T-cell (primary cell): Measurements from ENCODE around the gene DPP6. TPM values are rescaled to one million over a fixed set of nuclear protein-coding genes. Genes with fewer than 3 reads are reported as not detected.

ENCODE experiments used
- ATAC-seq, 4 experiments: fragments of 200-7000 bp in 3 of 4; fragments of 150-1000 bp in 1 of 4; cut with Tn5 transposase; replicated peaks in 1 of 4; 1 replicate in 3 of 4; 2 replicates in 1 of 4; pipeline ENCODE4 v1.10.0; 2021; ENCODE audit warnings: moderate library complexity in 3 of 4, mild to moderate bottlenecking in 2 of 4, moderate number of reproducible peaks in 1 of 4
- CTCF ChIA-PET, 2 donors: fragments of 300-600 bp; sonication (Branson Sonifier 250); formaldehyde crosslinking; loops; one replicate each; lab custom pipeline; 2022; ENCODE audit warnings: antibody characterized with exemption in 2 of 2; lab: Charles Lee
- POLR2A ChIA-PET, 2 donors: fragments of 300-600 bp; sonication (Branson Sonifier 250); formaldehyde crosslinking; loops; one replicate each; lab custom pipeline; 2022; ENCODE audit warnings: antibody characterized with exemption in 2 of 2; lab: Charles Lee
- DNase-seq, 35 experiments: peaks; one replicate each; pipeline versions ENCODE4 v3.0.0 to v3.0.0-alpha.2; 2013 to 2023
- H3K27ac ChIP-seq: one replicate; pipeline ENCODE4 v1.5.1; 2013; ENCODE audit warnings: low read length
- H3K27me3 ChIP-seq, 2 experiments: replicated peaks in 1 of 2; 1 replicate in 1 of 2; 2 replicates in 1 of 2; pipeline versions ENCODE4 v1.6.1 to v1.7.0; 2013; ENCODE audit warnings: low read length in 1 of 2, mixed read lengths in 1 of 2; ENCODE audit not compliant: control insufficient read depth in 2 of 2, insufficient read depth in 2 of 2; ENCODE audit errors: extremely low read depth in 1 of 2
- H3K36me3 ChIP-seq, 2 donors: 1 replicate in 1 of 2; 2 replicates in 1 of 2; pipeline versions ENCODE4 v1.6.1 to v1.7.0; 2013; ENCODE audit warnings: low read length in 1 of 2; ENCODE audit not compliant: control insufficient read depth in 2 of 2, insufficient read depth in 1 of 2; ENCODE audit errors: extremely low read depth in 1 of 2
- H3K4me1 ChIP-seq, 2 experiments: 1 replicate in 1 of 2; 2 replicates in 1 of 2; pipeline versions ENCODE4 v1.6.1 to v1.7.0; 2013; ENCODE audit warnings: low read length in 2 of 2, mixed read lengths in 1 of 2; ENCODE audit not compliant: insufficient read depth in 2 of 2, control insufficient read depth in 1 of 2; ENCODE audit errors: extremely low read depth in 1 of 2
- H3K4me3 ChIP-seq, 2 donors: 1 replicate in 1 of 2; 2 replicates in 1 of 2; pipeline versions ENCODE4 v1.5.1 to v1.7.0; 2013; ENCODE audit warnings: mild to moderate bottlenecking in 2 of 2, low read length in 1 of 2, moderate library complexity in 1 of 2; ENCODE audit not compliant: control insufficient read depth in 1 of 2; ENCODE audit errors: extremely low read depth in 1 of 2
- H3K9me3 ChIP-seq: 2 replicates; pipeline ENCODE4 v1.7.0; 2013
- H3K27ac Mint-ChIP-seq, 2 donors: one replicate each; pipeline ENCODE4 v1.8.0; 2020 to 2021; ENCODE audit warnings: mild to moderate bottlenecking in 2 of 2, mixed read lengths in 2 of 2
- H3K27me3 Mint-ChIP-seq, 2 donors: one replicate each; pipeline ENCODE4 v1.8.0; 2021 to 2022; ENCODE audit warnings: mixed read lengths in 2 of 2
- H3K36me3 Mint-ChIP-seq: one replicate; pipeline ENCODE4 v1.8.0; 2021; ENCODE audit warnings: mixed read lengths
- H3K4me1 Mint-ChIP-seq, 3 donors: one replicate each; pipeline ENCODE4 v1.8.0; 2020 to 2022; ENCODE audit warnings: mixed read lengths in 3 of 3, mild to moderate bottlenecking in 1 of 3
- H3K4me3 Mint-ChIP-seq, 3 donors: one replicate each; pipeline ENCODE4 v1.8.0; 2020 to 2022; ENCODE audit warnings: mild to moderate bottlenecking in 3 of 3, mixed read lengths in 3 of 3, moderate library complexity in 3 of 3
- H3K9me3 Mint-ChIP-seq, 3 donors: one replicate each; pipeline ENCODE4 v1.8.0; 2020 to 2022; ENCODE audit warnings: mixed read lengths in 3 of 3
- WGBS: methylation state at CpG from one replicate; pipeline ENCODE4 v1.1.5; 2013; ENCODE audit warnings: missing lambda C conversion rate; ENCODE audit not compliant: insufficient coverage; 5-methylcytosine and 5-hydroxymethylcytosine counted together
- total RNA-seq, 35 experiments: library from RNA in 6 of 35; stranded (reverse) in 6 of 35; fragments of 120-200 nt in 1 of 35; gene quantifications; one replicate each; pipeline versions ENCODE4 v1.2.1 to v1.2.4 and lab custom pipeline; 2013 to 2026

DPP6 gene
- total RNA-seq, 5 donors from 2014 or later (not counting 1 experiment from before 2014, with no cell fraction given), result not detected

DNA sequence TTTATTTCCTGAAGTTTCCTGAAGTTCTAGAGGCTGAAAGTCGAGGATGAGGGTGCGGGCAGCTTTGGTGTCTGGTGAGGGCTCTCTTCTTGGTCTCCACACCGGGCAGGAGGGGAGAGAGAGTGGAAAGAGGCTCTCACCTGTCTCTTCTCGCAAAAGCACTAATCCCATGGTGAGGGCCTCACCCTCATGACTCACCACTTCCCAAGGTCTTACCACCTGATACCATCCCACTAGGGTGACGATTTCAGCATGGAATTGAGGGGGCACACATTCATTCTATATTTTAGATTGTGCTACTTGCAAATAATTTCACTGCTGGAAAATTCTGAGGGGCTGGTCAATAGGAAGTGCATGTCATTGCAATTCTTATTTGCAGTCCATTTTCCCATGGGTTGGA lies 292.9 kb downstream of the DPP6 start:
- Mint-ChIP-seq H3K27ac (no peak overlapping the region), H3K36me3 (no peaks in the 10 kb centered on the region), H3K4me1 (no peaks in the 10 kb centered on the region), H3K27me3 (no peaks in the 10 kb centered on the region), H3K4me3 (no peak overlapping the region), H3K9me3 (peaks cover 0 to 13% (median 6%) of the 10 kb centered on the region in 3 donors)
- no CpG with 5 or more reads among the region's 5 CpGs for WGBS
- Histone ChIP-seq H3K27me3 (no peaks in the 10 kb centered on the region), H3K4me1 (no peaks in the 10 kb centered on the region), H3K36me3 (no peaks in the 10 kb centered on the region), H3K9me3 (no peaks in the 10 kb centered on the region), H3K4me3 (no peak overlapping the region), H3K27ac (no peak overlapping the region)
- ChIA-PET POLR2A (no interaction called here), CTCF (no interaction called here)
- DNase-seq (no peak), ATAC-seq (no peak)

- Histone ChIP-seq H3K4me3 (no peak overlapping the region), H3K4me1 (no peaks in the 10 kb centered on the region), H3K9me3 (no peaks in the 10 kb centered on the region), H3K27ac (no peak overlapping the region), H3K27me3 (no peaks in the 10 kb centered on the region), H3K36me3 (no peaks in the 10 kb centered on the region)
- ChIA-PET POLR2A (no interaction called here), CTCF (no interaction called here)
- H3K4me3 Mint-ChIP-seq, result no peak overlapping the region
- H3K27ac Mint-ChIP-seq, result no peak overlapping the region
- no peaks in the 10 kb centered on the region for H3K4me1 Mint-ChIP-seq
- H3K36me3 Mint-ChIP-seq, result no peaks in the 10 kb centered on the region
- ATAC-seq (no peak), DNase-seq (no peak)
- peaks cover 0 to 11% (median 11%) of the 10 kb centered on the region in 3 donors for H3K9me3 Mint-ChIP-seq
- H3K27me3 Mint-ChIP-seq, result no peaks in the 10 kb centered on the region
- WGBS, result no CpG with 5 or more reads among the region's 3 CpGs
Measured at GRCh38 chr7:154347700-154348266, 295.6 kb downstream of the DPP6 start.

GRCh38 chr7:154350892-154351291 lies 298.7 kb downstream of the DPP6 start:
- no peak for ATAC-seq
- Mint-ChIP-seq H3K27me3 (no peaks in the 10 kb centered on the region), H3K4me1 (no peaks in the 10 kb centered on the region), H3K27ac (no peak overlapping the region), H3K36me3 (no peaks in the 10 kb centered on the region), H3K9me3 (peaks cover 3 to 19% (median 13%) of the 10 kb centered on the region in 3 donors), H3K4me3 (no peak overlapping the region)
- no peak for DNase-seq
- Histone ChIP-seq H3K36me3 (no peaks in the 10 kb centered on the region), H3K4me3 (no peak overlapping the region), H3K9me3 (no peaks in the 10 kb centered on the region), H3K27ac (no peak overlapping the region), H3K4me1 (no peaks in the 10 kb centered on the region), H3K27me3 (no peaks in the 10 kb centered on the region)
- 93% methylated on average over 5 of the region's 6 CpGs for WGBS
- POLR2A ChIA-PET, result no interaction called here
- CTCF ChIA-PET, result no interaction called here

DNA sequence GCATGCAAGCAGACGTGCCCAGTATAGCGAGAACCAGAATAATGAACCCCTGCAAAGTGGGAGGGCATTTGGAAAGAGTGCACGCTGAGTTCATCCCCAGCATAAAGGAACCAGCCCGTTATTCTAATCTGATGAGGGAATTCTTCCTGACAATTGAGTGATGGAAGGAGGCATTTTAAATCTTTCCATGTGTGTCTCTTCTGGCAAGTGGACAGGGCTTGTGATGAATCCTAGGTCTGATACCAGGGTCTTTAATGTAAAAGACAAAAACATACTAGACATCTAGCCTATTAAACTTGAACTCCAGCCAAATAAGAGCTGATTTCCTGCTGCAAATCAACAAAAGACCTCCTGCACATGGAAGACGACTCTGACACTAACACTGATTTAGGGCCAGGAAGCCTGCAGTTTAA lies 301.2 kb downstream of the DPP6 start:
- Mint-ChIP-seq H3K9me3 (peaks cover 3 to 19% (median 11%) of the 10 kb centered on the region in 3 donors), H3K36me3 (no peaks in the 10 kb centered on the region), H3K4me3 (no peak overlapping the region), H3K27ac (no peak overlapping the region), H3K27me3 (no peaks in the 10 kb centered on the region), H3K4me1 (no peaks in the 10 kb centered on the region)
- 86% methylated on average over 2 of the region's 5 CpGs for WGBS
- Histone ChIP-seq H3K27me3 (no peaks in the 10 kb centered on the region), H3K4me3 (no peak overlapping the region), H3K4me1 (no peaks in the 10 kb centered on the region), H3K27ac (no peak overlapping the region), H3K9me3 (no peaks in the 10 kb centered on the region), H3K36me3 (no peaks in the 10 kb centered on the region)
- ChIA-PET CTCF (no interaction called here), POLR2A (no interaction called here)
- ATAC-seq, result no peak
- DNase-seq, result no peak

DNA sequence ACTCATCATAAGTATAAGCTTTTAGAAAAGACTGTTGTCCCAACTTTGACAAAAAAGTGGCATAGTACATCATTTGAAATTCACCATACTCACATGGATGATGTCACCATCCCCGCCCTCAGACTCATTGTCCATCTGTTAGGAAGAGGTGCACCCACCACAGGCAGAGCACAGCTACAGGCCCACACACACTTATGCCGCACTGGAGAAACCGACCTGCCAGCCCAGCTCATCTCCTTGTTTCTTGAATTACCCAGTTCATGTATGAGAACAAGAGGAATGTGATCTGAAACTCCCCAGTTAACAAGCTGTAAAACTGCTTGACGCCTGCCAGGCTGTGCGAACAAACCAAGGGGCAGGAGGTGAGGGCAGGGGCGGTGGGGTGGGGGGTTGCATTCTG lies 312.0 kb downstream of the DPP6 start:
- H3K4me3 Mint-ChIP-seq, result no peak overlapping the region
- ChIA-PET POLR2A (no interaction called here), CTCF (no interaction called here)
- ATAC-seq (no peak), DNase-seq (no peak)
- H3K27ac Mint-ChIP-seq, result no peak overlapping the region
- 80% methylated on average over 1 of the region's 6 CpGs for WGBS
- H3K4me1 Mint-ChIP-seq, result no peaks in the 10 kb centered on the region
- no peaks in the 10 kb centered on the region for H3K4me1 ChIP-seq
- H3K27ac ChIP-seq, result no peak overlapping the region
- no peak overlapping the region for H3K4me3 ChIP-seq
- no peaks in the 10 kb centered on the region for H3K36me3 Mint-ChIP-seq
- no peaks in the 10 kb centered on the region for H3K27me3 Mint-ChIP-seq
- peaks cover 0 to 3% of the 10 kb centered on the region in 2 experiments for H3K27me3 ChIP-seq
- H3K9me3 Mint-ChIP-seq, result peaks cover 5 to 19% (median 9%) of the 10 kb centered on the region in 3 donors
- no peaks in the 10 kb centered on the region for H3K36me3 ChIP-seq
- no peaks in the 10 kb centered on the region for H3K9me3 ChIP-seq

DNA sequence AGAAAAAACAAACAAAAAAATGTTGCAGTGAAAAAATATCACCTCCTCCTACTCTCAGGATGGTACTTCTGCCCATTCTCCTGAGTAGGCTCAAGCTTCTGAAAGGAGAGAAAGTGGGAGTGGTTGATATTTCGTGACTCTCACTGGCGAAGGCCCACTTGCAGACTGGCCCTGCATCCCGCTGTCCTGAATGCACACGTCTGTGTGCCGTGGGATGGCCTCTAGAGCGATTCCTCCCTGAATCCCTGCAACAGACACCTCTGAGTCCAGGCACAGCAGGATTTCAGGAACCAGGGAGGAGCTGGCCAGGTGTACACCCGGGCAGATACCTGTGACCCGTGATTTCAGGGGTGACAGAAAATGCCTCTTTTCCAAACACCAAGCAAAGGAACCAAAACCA lies 319.2 kb downstream of the DPP6 start:
- no peak overlapping the region for H3K27ac ChIP-seq
- no peaks in the 10 kb centered on the region for H3K4me1 Mint-ChIP-seq
- POLR2A ChIA-PET, result no interaction called here
- H3K27me3 Mint-ChIP-seq, result no peaks in the 10 kb centered on the region
- no peaks in the 10 kb centered on the region for H3K4me1 ChIP-seq
- no peak for DNase-seq
- CTCF ChIA-PET, result no interaction called here
- no peak overlapping the region for H3K27ac Mint-ChIP-seq
- 80% methylated on average over 1 of the region's 8 CpGs for WGBS
- H3K9me3 ChIP-seq, result no peaks in the 10 kb centered on the region
- H3K36me3 ChIP-seq, result no peaks in the 10 kb centered on the region
- no peaks in the 10 kb centered on the region for H3K36me3 Mint-ChIP-seq
- no peak for ATAC-seq
- H3K27me3 ChIP-seq, result no peaks in the 10 kb centered on the region
- peaks cover 0 to 9% (median 9%) of the 10 kb centered on the region in 3 donors for H3K9me3 Mint-ChIP-seq
- H3K4me3 ChIP-seq, result no peak overlapping the region
- no peak overlapping the region for H3K4me3 Mint-ChIP-seq
